ENCODE data around the gene GLTP. TPM values are rescaled to one million over a fixed set of nuclear protein-coding genes. Genes with fewer than 3 reads are reported as not detected.
A peak's percentile ranks its signal among the peaks of the same experiment; 100 is the strongest.

The GLTP gene
- total and polyA plus RNA-seq, 4 donors: 31.2 to 49.2 (median 40.8) TPM

GRCh38 chr12:109879351-109880042 lies 844 bp downstream of the GLTP start:
- ATAC-seq (ENCODE audit: insufficient read depth, low FRiP score) (no peak), DNase-seq (peak; percentile 49 to 67 (median 63))
- Histone ChIP-seq H3K9me3 (ENCODE audit: control insufficient read depth in 4 of 4, insufficient read depth in 3 of 4, low read length in 3 of 4) (no peaks in the 10 kb centered on the region), H3K4me1 (ENCODE audit: control insufficient read depth in 5 of 5, insufficient read depth in 5 of 5, low read length in 5 of 5) (peaks cover 0 to 24% (median 9%) of the 10 kb centered on the region in 5 donors), H3K36me3 (ENCODE audit: control insufficient read depth in 4 of 4, insufficient read depth in 4 of 4, low read length in 4 of 4) (no peaks in the 10 kb centered on the region), H3K9ac (ENCODE audit: insufficient read depth in 1 of 2, low read length in 2 of 2) (peak overlapping the region; percentile 65 to 67), H3K4me3 (peak overlapping the region; percentile 94), H3K27me3 (ENCODE audit: control insufficient read depth in 3 of 3, insufficient read depth in 3 of 3, low read length in 2 of 3) (no peaks in the 10 kb centered on the region), H3K27ac (ENCODE audit: low read depth in 1 of 2, low read length in 1 of 2) (peak overlapping the region in 1 of 2 donors; percentile 92)
- TF ChIP-seq CTCF (IDR thresholded peaks at IDR 0.05; ENCODE audit: control extremely low read depth, extremely low read depth): no peak
- 6 to 11% methylated on average over 13 of the region's 13 CpGs for WGBS, 2 donors

GRCh38 chr12:109878749-109879148 lies 1.6 kb downstream of the GLTP start:
- peak overlapping the region in 1 of 2 donors; percentile 67 for H3K9ac ChIP-seq (ENCODE audit: insufficient read depth in 1 of 2, low read length in 2 of 2)
- peaks cover 0 to 24% (median 9%) of the 10 kb centered on the region in 5 donors for H3K4me1 ChIP-seq (ENCODE audit: control insufficient read depth in 5 of 5, insufficient read depth in 5 of 5, low read length in 5 of 5)
- no peak for TF ChIP-seq CTCF (IDR thresholded peaks at IDR 0.05; ENCODE audit: control extremely low read depth, extremely low read depth)

GRCh38 chr12:109878247-109878625 lies 2.1 kb downstream of the GLTP start:
- Histone ChIP-seq H3K9ac (ENCODE audit: insufficient read depth in 1 of 2, low read length in 2 of 2) (no peak overlapping the region), H3K4me1 (ENCODE audit: control insufficient read depth in 5 of 5, insufficient read depth in 5 of 5, low read length in 5 of 5) (peaks cover 0 to 24% (median 9%) of the 10 kb centered on the region in 5 donors), H3K9me3 (ENCODE audit: control insufficient read depth in 4 of 4, insufficient read depth in 3 of 4, low read length in 3 of 4) (no peaks in the 10 kb centered on the region), H3K36me3 (ENCODE audit: control insufficient read depth in 4 of 4, insufficient read depth in 4 of 4, low read length in 4 of 4) (no peaks in the 10 kb centered on the region), H3K27ac (ENCODE audit: low read depth in 1 of 2, low read length in 1 of 2) (no peak overlapping the region), H3K27me3 (ENCODE audit: control insufficient read depth in 3 of 3, insufficient read depth in 3 of 3, low read length in 2 of 3) (no peaks in the 10 kb centered on the region), H3K4me3 (no peak overlapping the region)
- no peak for ATAC-seq (ENCODE audit: insufficient read depth, low FRiP score)
- no peak for DNase-seq
- no peak for TF ChIP-seq CTCF (IDR thresholded peaks at IDR 0.05; ENCODE audit: control extremely low read depth, extremely low read depth)
- 64 to 86% methylated on average over 3 of the region's 3 CpGs for WGBS, 2 donors

More at GRCh38 chr12:109878749-109879148, 1.6 kb downstream of the GLTP start:
- 42 to 64% methylated on average over 7 of the region's 7 CpGs for WGBS, 2 donors
- ATAC-seq (ENCODE audit: insufficient read depth, low FRiP score): no peak
- no peak overlapping the region for H3K4me3 ChIP-seq
- H3K9me3 ChIP-seq (ENCODE audit: control insufficient read depth in 4 of 4, insufficient read depth in 3 of 4, low read length in 3 of 4): no peaks in the 10 kb centered on the region
- H3K36me3 ChIP-seq (ENCODE audit: control insufficient read depth in 4 of 4, insufficient read depth in 4 of 4, low read length in 4 of 4): no peaks in the 10 kb centered on the region
- no peaks in the 10 kb centered on the region for H3K27me3 ChIP-seq (ENCODE audit: control insufficient read depth in 3 of 3, insufficient read depth in 3 of 3, low read length in 2 of 3)
- no peak for DNase-seq
- no peak overlapping the region for H3K27ac ChIP-seq (ENCODE audit: low read depth in 1 of 2, low read length in 1 of 2)

Measured in lung (tissue), 12 donors.